SJCRH30 (cell line): ENCODE data around the gene ABCB6. TPM values are rescaled to one million over a fixed set of nuclear protein-coding genes. Genes with fewer than 3 reads are reported as not detected.

Experiments used
- DNase-seq, 2 experiments: peaks; one replicate each; pipeline ENCODE4 v3.0.0-alpha.2; 2015 to 2020
- H3K27ac ChIP-seq: fragments of 250-450 bp; sonication (Bioruptor Pico); 2 replicates; pipeline ENCODE4 v1.5.1; 2020; ENCODE audit warnings: mild to moderate bottlenecking, moderate library complexity
- H3K27me3 ChIP-seq: fragments of 250-450 bp; sonication (Bioruptor Pico); 2 replicates; pipeline ENCODE4 v1.5.1; 2020; ENCODE audit warnings: mild to moderate bottlenecking, moderate library complexity
- H3K36me3 ChIP-seq: fragments of 250-450 bp; sonication (Bioruptor Pico); 2 replicates; pipeline ENCODE4 v1.5.1; 2020; ENCODE audit warnings: mild to moderate bottlenecking, moderate library complexity
- H3K4me1 ChIP-seq: fragments of 250-450 bp; sonication (Bioruptor Pico); 2 replicates; pipeline ENCODE4 v1.5.1; 2020; ENCODE audit warnings: mild to moderate bottlenecking, moderate library complexity
- H3K4me3 ChIP-seq: fragments of 250-450 bp; sonication (Bioruptor Pico); 2 replicates; pipeline ENCODE4 v1.5.1; 2020; ENCODE audit warnings: mild to moderate bottlenecking, moderate library complexity
- H3K9me3 ChIP-seq: fragments of 250-450 bp; sonication (Bioruptor Pico); replicated peaks from 2 replicates; pipeline ENCODE4 v1.5.1; 2020; ENCODE audit warnings: mild to moderate bottlenecking, moderate library complexity
- total RNA-seq: library from RNA; depleted of rRNA; stranded (reverse); fragments of >200 nt; shearing (Covaris generic); gene quantifications from 2 replicates; pipeline ENCODE4 v1.2.3, GENCODE V29; 2014

ABCB6 gene
- total RNA-seq, 1 experiment from 2014 or later: 26.5 TPM

GRCh38 chr2:219176818-219177551, 41.8 kb downstream of the ABCB6 start, which contains the start of gene CNPPD1:
CNPPD1 (minus strand) TSS chr2:219176925; CDS start chr2:219176828, 97 bp downstream.
- Histone ChIP-seq H3K4me1 (0 out of 2 replicates have a peak, but pooled peaks cover 5% of the 10 kb centered on the region), H3K9me3 (no peaks in the 10 kb centered on the region), H3K27me3 (no peaks in the 10 kb centered on the region), H3K4me3 (peak within 1 kb of the TSS; percentile 85), H3K27ac (peak within 1 kb of the TSS; percentile 54), H3K36me3 (0 out of 2 replicates have a peak, but pooled peaks cover 4% of the 10 kb centered on the region)
- peak; percentile 81 to 85 for DNase-seq

GRCh38 chr2:219175928-219176817, 42.6 kb downstream of the ABCB6 start:
- no peaks in the 10 kb centered on the region for H3K36me3 ChIP-seq
- H3K9me3 ChIP-seq: no peaks in the 10 kb centered on the region
- H3K27ac ChIP-seq: peak overlapping the region; percentile 54; the same call in 1 of the 2 replicates
- H3K4me3 ChIP-seq: peak overlapping the region; percentile 85
- H3K4me1 ChIP-seq: 0 out of 2 replicates have a peak, but pooled peaks cover 5% of the 10 kb centered on the region
- H3K27me3 ChIP-seq: no peaks in the 10 kb centered on the region
- DNase-seq: peak; percentile 60 to 66

GRCh38 chr2:219175486-219175885, 43.3 kb downstream of the ABCB6 start:
- no peak for DNase-seq
- Histone ChIP-seq H3K27ac (no peak overlapping the region), H3K9me3 (no peaks in the 10 kb centered on the region), H3K4me3 (peak overlapping the region; percentile 85), H3K36me3 (no peaks in the 10 kb centered on the region), H3K4me1 (0 out of 2 replicates have a peak, but pooled peaks cover 5% of the 10 kb centered on the region), H3K27me3 (no peaks in the 10 kb centered on the region)

GRCh38 chr2:219174801-219175200, 44.0 kb downstream of the ABCB6 start:
- Histone ChIP-seq H3K9me3 (no peaks in the 10 kb centered on the region), H3K4me3 (no peak overlapping the region), H3K27ac (no peak overlapping the region), H3K4me1 (0 out of 2 replicates have a peak, but pooled peaks cover 5% of the 10 kb centered on the region), H3K36me3 (no peaks in the 10 kb centered on the region), H3K27me3 (no peaks in the 10 kb centered on the region)
- no peak for DNase-seq

- no peak overlapping the region for H3K27ac ChIP-seq
- no peaks in the 10 kb centered on the region for H3K36me3 ChIP-seq
Measured at GRCh38 chr2:219174146-219174545, 44.6 kb downstream of the ABCB6 start.

GRCh38 chr2:219173176-219173575, 45.6 kb downstream of the ABCB6 start:
- Histone ChIP-seq H3K36me3 (no peaks in the 10 kb centered on the region), H3K9me3 (no peaks in the 10 kb centered on the region), H3K4me3 (no peak overlapping the region), H3K4me1 (no peaks in the 10 kb centered on the region), H3K27me3 (no peaks in the 10 kb centered on the region), H3K27ac (no peak overlapping the region)
- DNase-seq: no peak

More at GRCh38 chr2:219174146-219174545, 44.6 kb downstream of the ABCB6 start:
- Histone ChIP-seq H3K4me3 (no peak overlapping the region), H3K4me1 (0 out of 2 replicates have a peak, but pooled peaks cover 3% of the 10 kb centered on the region), H3K9me3 (no peaks in the 10 kb centered on the region), H3K27me3 (no peaks in the 10 kb centered on the region)
- DNase-seq: no peak

- H3K4me1 ChIP-seq: no peaks in the 10 kb centered on the region
- DNase-seq: no peak
- H3K27ac ChIP-seq: no peak overlapping the region
- no peaks in the 10 kb centered on the region for H3K36me3 ChIP-seq
- no peak overlapping the region for H3K4me3 ChIP-seq
- H3K9me3 ChIP-seq: no peaks in the 10 kb centered on the region
- H3K27me3 ChIP-seq: no peaks in the 10 kb centered on the region
Measured at GRCh38 chr2:219172231-219173154, 46.3 kb downstream of the ABCB6 start.

GRCh38 chr2:219171231-219171651, 47.5 kb downstream of the ABCB6 start:
- Histone ChIP-seq H3K4me1 (no peaks in the 10 kb centered on the region), H3K27me3 (no peaks in the 10 kb centered on the region), H3K4me3 (no peak overlapping the region), H3K27ac (no peak overlapping the region), H3K9me3 (no peaks in the 10 kb centered on the region), H3K36me3 (no peaks in the 10 kb centered on the region)
- peak; percentile 35 to 69 for DNase-seq

- Histone ChIP-seq H3K4me1 (no peaks in the 10 kb centered on the region), H3K4me3 (no peak within 1 kb of the TSS), H3K27me3 (no peaks in the 10 kb centered on the region), H3K36me3 (no peaks in the 10 kb centered on the region), H3K9me3 (no peaks in the 10 kb centered on the region), H3K27ac (no peak within 1 kb of the TSS)
- DNase-seq: no peak
Measured at GRCh38 chr2:219169930-219170654, 48.7 kb downstream of the ABCB6 start, which contains the start of gene SLC23A3. SLC23A3 (minus strand) TSS chr2:219170029; CDS start chr2:219169984, 45 bp downstream.

- no peaks in the 10 kb centered on the region for H3K27me3 ChIP-seq
- DNase-seq: no peak
- no peak overlapping the region for H3K27ac ChIP-seq
- H3K9me3 ChIP-seq: no peaks in the 10 kb centered on the region
- H3K36me3 ChIP-seq: no peaks in the 10 kb centered on the region
- no peaks in the 10 kb centered on the region for H3K4me1 ChIP-seq
- H3K4me3 ChIP-seq: no peak overlapping the region
Measured at GRCh38 chr2:219168932-219169331, 49.8 kb downstream of the ABCB6 start.

- Histone ChIP-seq H3K36me3 (no peaks in the 10 kb centered on the region), H3K9me3 (no peaks in the 10 kb centered on the region), H3K27ac (no peak overlapping the region), H3K27me3 (no peaks in the 10 kb centered on the region), H3K4me1 (no peaks in the 10 kb centered on the region), H3K4me3 (no peak overlapping the region)
- DNase-seq: no peak
Measured at GRCh38 chr2:219168526-219168925, 50.2 kb downstream of the ABCB6 start.

- Histone ChIP-seq H3K27me3 (no peaks in the 10 kb centered on the region), H3K36me3 (no peaks in the 10 kb centered on the region), H3K4me3 (no peak overlapping the region), H3K9me3 (no peaks in the 10 kb centered on the region), H3K4me1 (no peaks in the 10 kb centered on the region), H3K27ac (no peak overlapping the region)
- DNase-seq: no peak
Measured at GRCh38 chr2:219167997-219168396, 50.8 kb downstream of the ABCB6 start.

- Histone ChIP-seq H3K27me3 (no peaks in the 10 kb centered on the region), H3K4me3 (no peak overlapping the region), H3K9me3 (no peaks in the 10 kb centered on the region), H3K36me3 (no peaks in the 10 kb centered on the region), H3K4me1 (0 out of 2 replicates have a peak, but pooled peaks cover 4% of the 10 kb centered on the region), H3K27ac (no peak overlapping the region)
- no peak for DNase-seq
Measured at GRCh38 chr2:219165058-219165911, 53.5 kb downstream of the ABCB6 start.
